CD4-positive, alpha-beta T cell treated with Interleukin-2 at 100 ng/mL for 4 hours (primary cell): ENCODE data around the gene NLRP5.
A peak's percentile ranks its signal among the peaks of the same experiment; 100 is the strongest.
"Not testable (repeated sequence)": the region's sequence is repeated elsewhere in the genome, so short reads cannot be mapped to it uniquely, and the experiment has no call there.

Source experiments
- DNase-seq: peaks from one replicate; pipeline ENCODE4 v3.0.0-alpha.2; 2020; ENCODE audit warnings: low spot score

NLRP5 gene

DNA sequence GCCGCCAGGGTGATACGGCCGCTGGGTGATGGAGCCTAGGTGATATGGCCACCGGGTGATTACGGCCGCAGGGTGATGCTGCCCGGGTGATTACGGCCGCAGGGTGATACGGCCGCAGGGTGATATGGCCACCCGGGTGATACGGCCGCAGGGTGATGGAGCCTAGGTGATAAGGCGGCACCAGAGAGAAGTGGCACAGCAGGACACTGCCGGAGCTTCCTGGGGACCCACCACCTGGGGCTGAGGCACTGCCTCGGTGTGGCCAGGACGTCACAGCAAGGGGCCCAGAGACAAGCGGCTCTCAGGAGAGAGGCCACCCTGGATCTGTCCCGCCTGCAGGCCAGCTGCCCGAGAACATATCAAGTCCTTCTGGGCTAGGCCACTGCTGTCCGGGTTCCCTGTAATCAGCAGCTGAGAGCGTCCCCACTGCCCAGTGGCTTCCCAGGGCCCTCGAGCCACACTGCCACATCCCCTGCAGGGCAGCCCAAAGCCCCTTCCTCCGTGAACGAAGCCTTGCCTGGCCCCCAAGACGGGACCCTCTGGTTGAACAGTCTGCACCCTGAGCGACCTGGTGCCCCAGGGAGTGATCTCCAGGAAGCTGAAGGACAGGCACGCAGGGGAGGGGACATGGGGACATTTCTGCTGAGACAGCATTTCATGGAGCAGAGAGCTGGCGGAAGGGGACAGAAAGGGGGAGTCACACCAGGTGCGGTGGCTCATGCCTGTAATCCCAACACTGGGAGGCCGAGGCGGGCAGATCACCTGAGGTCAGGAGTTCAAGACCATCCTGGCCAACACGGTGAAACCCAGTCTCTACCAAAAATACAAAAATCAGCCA is 112.4 kb downstream of the NLRP5 start:
- DNase-seq: no peak

GRCh38 chr19:56099638-56100539 is 113.3 kb downstream of the NLRP5 start:
- DNase-seq: no peak

GRCh38 chr19:56101095-56101494 is 114.5 kb downstream of the NLRP5 start:
- no peak for DNase-seq

- DNase-seq: no peak
Measured at GRCh38 chr19:56101746-56102535, 115.4 kb downstream of the NLRP5 start.

GRCh38 chr19:56103027-56103614 is 116.5 kb downstream of the NLRP5 start:
- no peak for DNase-seq

DNA sequence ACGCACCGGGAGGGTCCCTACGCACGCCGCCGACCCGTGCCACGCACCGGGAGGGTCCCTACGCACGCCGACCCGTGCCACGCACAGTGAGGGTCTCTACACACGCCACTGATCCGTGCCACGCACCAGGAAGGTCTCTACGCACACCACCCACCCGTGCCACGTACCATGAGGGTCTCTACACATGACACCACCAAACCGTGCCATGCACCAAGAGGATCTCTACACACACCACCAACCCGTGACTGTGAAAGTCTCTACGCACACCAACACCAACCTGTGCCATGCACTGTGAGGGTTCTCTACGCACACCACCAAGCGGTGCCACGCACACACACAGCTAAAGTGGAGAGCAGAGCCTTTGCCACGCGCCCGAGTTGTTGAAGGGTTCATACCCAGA is 117.8 kb downstream of the NLRP5 start:
- no peak for DNase-seq

DNA sequence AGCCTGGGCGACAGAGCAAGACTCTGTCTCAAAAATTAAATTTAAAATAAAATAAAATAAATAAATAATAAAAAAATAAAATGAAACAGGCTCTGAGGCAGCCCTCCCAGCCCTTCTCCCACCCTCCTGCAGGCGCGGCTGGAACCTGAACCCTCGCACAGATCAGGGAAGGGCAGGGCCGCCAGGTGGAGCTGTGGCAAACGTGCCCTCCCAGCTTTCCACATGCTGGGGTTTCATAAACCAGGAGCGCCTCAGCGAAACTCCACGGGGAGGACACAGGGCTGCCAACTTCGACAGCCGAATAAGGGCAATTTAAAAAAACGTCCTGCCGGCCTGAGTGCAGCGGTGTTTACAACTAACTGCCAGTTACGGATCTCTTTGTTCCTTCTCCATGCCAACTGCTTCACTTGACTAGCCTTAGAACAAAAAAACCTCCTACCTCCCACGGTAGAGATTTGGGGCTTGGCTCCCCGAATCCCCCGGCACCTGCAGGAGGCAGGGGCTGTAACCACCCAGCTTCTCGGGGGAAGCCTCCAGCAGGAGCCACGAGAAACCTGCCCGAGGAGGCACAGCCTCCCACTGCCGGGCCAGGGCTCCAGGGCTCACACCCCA is 118.6 kb downstream of the NLRP5 start:
- peak; percentile 37 for DNase-seq

DNA sequence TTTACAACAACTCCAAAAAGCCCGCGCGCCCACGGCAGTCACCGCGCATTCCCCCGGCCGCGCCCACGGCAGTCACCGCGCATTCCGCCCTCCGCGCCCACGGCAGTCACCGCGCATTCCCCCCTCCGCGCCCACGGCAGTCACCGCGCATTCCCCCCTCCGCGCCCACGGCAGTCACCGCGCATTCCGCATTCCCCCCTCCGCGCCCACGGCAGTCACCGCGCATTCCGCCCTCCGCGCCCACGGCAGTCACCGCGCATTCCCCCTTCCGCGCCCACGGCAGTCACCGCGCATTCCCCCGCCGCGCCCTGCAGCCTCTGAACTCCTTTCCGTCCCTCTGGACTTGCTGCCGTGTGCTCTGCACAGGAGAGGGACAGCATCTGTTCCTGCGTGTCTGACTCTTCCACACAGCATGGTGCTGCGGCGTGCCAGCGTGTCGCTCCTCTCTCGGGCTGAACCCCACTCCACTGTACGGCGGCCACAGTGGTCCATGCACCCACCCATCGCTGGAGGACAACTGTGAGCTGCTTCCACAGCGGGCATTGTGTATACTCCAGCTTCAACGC is 119.3 kb downstream of the NLRP5 start:
- not testable (repeated sequence) for DNase-seq

DNA sequence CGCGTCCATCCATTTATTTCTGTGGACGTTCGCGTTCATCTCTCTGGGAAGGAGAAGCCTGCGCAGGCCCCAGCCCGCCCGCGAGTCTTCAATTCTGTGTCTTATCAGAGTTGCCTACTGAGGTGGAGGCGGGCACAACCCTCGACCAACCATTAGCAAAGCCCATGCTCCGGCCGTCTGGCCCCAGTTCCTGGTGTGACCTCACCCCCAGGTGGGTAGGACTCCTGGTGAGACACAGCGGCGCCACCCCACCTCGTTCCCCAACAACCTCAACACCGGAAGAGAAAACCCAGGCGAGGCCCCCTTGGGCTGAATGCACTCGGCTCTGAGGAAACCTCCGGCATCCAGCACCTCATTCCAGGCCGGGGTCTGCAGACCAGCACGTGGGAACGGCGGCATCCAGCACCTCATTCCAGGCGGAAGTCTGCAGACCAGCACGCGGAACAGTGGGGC is 119.8 kb downstream of the NLRP5 start:
- DNase-seq: no peak

GRCh38 chr19:56106993-56107392 is 120.4 kb downstream of the NLRP5 start:
- DNase-seq: no peak

GRCh38 chr19:56107626-56108351 is 121.2 kb downstream of the NLRP5 start:
- DNase-seq: no peak

GRCh38 chr19:56108447-56109195 is 122.0 kb downstream of the NLRP5 start:
- DNase-seq: no peak

DNA sequence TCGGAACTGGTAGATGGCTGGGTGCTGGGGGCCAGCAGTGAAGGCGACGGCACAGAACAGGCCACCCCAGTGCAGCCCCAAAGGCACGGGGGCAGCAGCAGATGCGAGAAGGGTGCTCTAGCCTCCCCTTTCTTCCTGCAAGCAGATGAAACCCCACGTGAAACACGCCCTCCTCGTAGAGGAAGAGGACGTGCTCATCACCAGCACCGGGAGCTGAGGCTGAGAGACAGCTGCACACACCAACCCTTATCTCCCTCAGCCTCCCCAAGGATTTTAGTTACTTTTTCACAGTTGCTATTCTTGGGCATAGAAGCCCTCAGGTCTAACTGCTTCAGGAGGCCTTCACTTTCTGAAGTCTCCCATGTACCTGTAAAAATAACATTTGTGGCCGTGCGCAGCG is 122.7 kb downstream of the NLRP5 start:
- no peak for DNase-seq

- no peak for DNase-seq
Measured at GRCh38 chr19:56110515-56111448, 124.2 kb downstream of the NLRP5 start.
